HepG2 (cell line): ENCODE data around the gene PSMC5. TPM values are rescaled to one million over a fixed set of nuclear protein-coding genes. Genes with fewer than 3 reads are reported as not detected.
A peak's percentile ranks its signal among the peaks of the same experiment; 100 is the strongest.

Source experiments
- ADNP ChIP-seq: sonication (generic); formaldehyde crosslinking; IDR thresholded peaks from 2 replicates; pipeline ENCODE4 v1.4.0; 2020; ENCODE audit warnings: missing genetic modification reagents
- ATM ChIP-seq: fragments of 450-650 bp; IDR thresholded peaks from 2 replicates; pipeline ENCODE4 v1.7.1; 2017; ENCODE audit warnings: mild to moderate bottlenecking, borderline replicate concordance
- DR1 ChIP-seq: sonication (generic); formaldehyde crosslinking; IDR thresholded peaks from 2 replicates; pipeline ENCODE4 v1.8.0; 2021; ENCODE audit warnings: mild to moderate bottlenecking, missing genetic modification reagents, inconsistent platforms
- GATAD2A ChIP-seq: IDR thresholded peaks from 2 replicates; pipeline ENCODE4 v1.6.1; 2016
- ISX ChIP-seq: sonication (generic); formaldehyde crosslinking; conservative IDR thresholded peaks from 2 replicates; pipeline ENCODE4 v1.5.0; 2020; ENCODE audit warnings: missing genetic modification reagents
- RARG ChIP-seq: sonication (generic); formaldehyde crosslinking; IDR thresholded peaks from 2 replicates; pipeline ENCODE4 v1.4.0; 2020; ENCODE audit warnings: low read depth, mild to moderate bottlenecking, missing genetic modification reagents
- RFXAP ChIP-seq: sonication (generic); formaldehyde crosslinking; IDR thresholded peaks from 2 replicates; pipeline ENCODE4 v1.4.0; 2020; ENCODE audit warnings: missing genetic modification reagents, borderline replicate concordance
- SIX1 ChIP-seq: sonication (generic); formaldehyde crosslinking; IDR thresholded peaks from 2 replicates; pipeline ENCODE4 v1.4.0; 2020; ENCODE audit warnings: missing genetic modification reagents, borderline replicate concordance
- SNAPC2 ChIP-seq: sonication (generic); formaldehyde crosslinking; IDR thresholded peaks from 2 replicates; pipeline ENCODE4 v1.8.1; 2022; ENCODE audit warnings: mild to moderate bottlenecking, missing genetic modification reagents
- SUZ12 ChIP-seq: fragments of 150-350 bp; IDR thresholded peaks from 2 replicates; pipeline ENCODE4 v1.6.1; 2014; ENCODE audit warnings: low read depth, low read length
- TCF7L2 ChIP-seq: IDR thresholded peaks from 2 replicates; pipeline ENCODE4 v1.6.1; 2011; ENCODE audit warnings: mild to moderate bottlenecking, low read depth, low read length, moderate library complexity
- ZBTB25 ChIP-seq: IDR thresholded peaks from 2 replicates; pipeline ENCODE4 v1.6.1; 2018; ENCODE audit warnings: missing genetic modification reagents
- ZBTB8A ChIP-seq: sonication (generic); formaldehyde crosslinking; IDR thresholded peaks from 2 replicates; pipeline ENCODE4 v1.4.0; 2020; ENCODE audit warnings: mild to moderate bottlenecking, low read depth, missing genetic modification reagents, borderline replicate concordance
- ZFP36L2 ChIP-seq: sonication (generic); formaldehyde crosslinking; IDR thresholded peaks from 2 replicates; pipeline ENCODE4 v1.4.0; 2020; ENCODE audit warnings: missing genetic modification reagents
- ZNF20 ChIP-seq: sonication (generic); formaldehyde crosslinking; IDR thresholded peaks from 2 replicates; pipeline ENCODE4 v1.4.0; 2020; ENCODE audit warnings: mild to moderate bottlenecking, moderate library complexity, missing genetic modification reagents
- ZNF512 ChIP-seq: sonication (generic); formaldehyde crosslinking; IDR thresholded peaks from 2 replicates; pipeline ENCODE4 v1.4.0; 2020; ENCODE audit warnings: mild to moderate bottlenecking, missing genetic modification reagents
- ZNF562 ChIP-seq: sonication (generic); formaldehyde crosslinking; IDR thresholded peaks from 2 replicates; pipeline ENCODE4 v1.8.0; 2022; ENCODE audit warnings: missing genetic modification reagents, borderline replicate concordance
- ZNF570 ChIP-seq: sonication (generic); formaldehyde crosslinking; IDR thresholded peaks from 2 replicates; pipeline ENCODE4 v1.4.0; 2020; ENCODE audit warnings: mild to moderate bottlenecking, missing genetic modification reagents, borderline replicate concordance
- ZNF644 ChIP-seq: IDR thresholded peaks from 2 replicates; pipeline ENCODE4 v1.6.1; 2016; ENCODE audit warnings: low read depth
- polyA plus RNA-seq, 8 experiments: library from polyadenylated mRNA; depleted of rRNA in 3 of 8; stranded (reverse) in 7 of 8; unstranded in 1 of 8; fragments of >200 nt; fragmentation: Illumina TruSeq in 4 of 8; extraction: Trizol in 4 of 8; gene quantifications; 2 replicates each; pipeline versions ENCODE4 v1.2.1 to v1.2.3, GENCODE V29; 2011 to 2016; ENCODE audit warnings: low read depth in 4 of 8, missing spikeins in 1 of 8, mixed read lengths in 1 of 8; ENCODE audit not compliant: insufficient read depth in 1 of 8
- total RNA-seq, 5 experiments: library from RNA; depleted of rRNA; stranded (reverse); fragments of >200 nt; fragmentation: Illumina TruSeq; extraction: Trizol; gene quantifications; 2 replicates each; pipeline ENCODE4 v1.2.3, GENCODE V29; 2016; ENCODE audit warnings: low read depth in 1 of 5
- TF ChIP-seq, protein P1 (sequence below): sonication (generic); formaldehyde crosslinking; IDR thresholded peaks from 2 replicates; pipeline ENCODE4 v1.5.0; 2020; ENCODE audit warnings: mild to moderate bottlenecking, missing genetic modification reagents, borderline replicate concordance

Gene PSMC5
- total and polyA plus RNA-seq, 2 of the 13 experiments (the other 11 are each of a cell fraction or from before 2014, with no cell fraction given), result 35.3 to 128 TPM

DNA sequence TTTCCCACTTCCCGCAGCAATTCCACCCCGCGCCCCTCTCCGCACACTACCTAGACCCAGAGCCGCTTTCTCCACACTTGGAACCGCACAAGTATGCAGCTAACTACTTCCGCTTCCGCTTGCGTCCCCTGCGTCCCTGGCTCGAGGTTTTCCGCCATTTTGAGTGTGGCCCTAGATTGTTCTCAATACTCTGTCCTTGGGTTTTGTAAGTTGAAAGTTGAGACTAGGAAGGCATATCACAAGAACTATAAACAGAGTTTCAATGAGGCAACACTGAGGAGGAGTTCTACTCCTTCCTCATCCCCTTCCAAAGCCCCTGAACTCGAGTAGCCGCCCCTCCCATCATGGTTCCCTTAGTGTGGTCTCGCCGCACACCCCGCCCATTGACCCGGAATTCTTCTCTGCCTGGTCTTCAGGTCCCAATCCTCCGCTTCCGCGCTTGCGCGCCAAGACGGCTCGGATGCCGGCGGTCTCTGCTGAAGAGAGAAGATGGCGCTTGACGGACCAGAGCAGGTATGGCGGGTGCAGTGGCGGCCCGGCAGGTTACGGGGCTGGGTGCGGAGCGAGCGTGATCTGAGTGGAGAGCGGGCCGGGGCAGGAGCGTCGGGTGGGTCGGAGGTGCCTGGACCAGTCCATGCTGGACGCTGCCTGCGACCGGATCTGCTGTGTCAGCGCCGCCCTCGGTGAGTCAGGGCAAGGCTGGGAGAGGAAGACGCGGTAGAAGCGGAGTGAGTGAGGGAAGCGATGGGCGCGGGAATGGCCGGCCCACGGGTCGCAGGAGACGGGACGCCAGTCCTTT, at the start of gene PSMC5, which contains the start of gene FTSJ3 (continued):
- TF ChIP-seq ZBTB25 (CRISPR knock-in tag), result peak; percentile 86
- peak; percentile 48; the same call in 1 of the 2 replicates for TF ChIP-seq GATAD2A
- 0 out of 2 replicates have a peak, but pooled peaks have one; percentile 83 for TF ChIP-seq ADNP (CRISPR knock-in tag)
- peak; percentile 64; the same call in 1 of the 2 replicates for TF ChIP-seq ZFP36L2 (CRISPR knock-in tag)
- no peak for TF ChIP-seq ZNF644 (CRISPR knock-in tag)
- no peak for TF ChIP-seq ZNF562 (CRISPR knock-in tag)
- TF ChIP-seq DR1 (CRISPR knock-in tag), result peak; percentile 77
- TF ChIP-seq ZNF512 (CRISPR knock-in tag), result no peak
- no peak for TF ChIP-seq ZNF20 (CRISPR knock-in tag)
- no peak for TF ChIP-seq ATM
- no peak for TF ChIP-seq ISX (CRISPR knock-in tag)
- TF ChIP-seq SIX1, result no peak
- TF ChIP-seq RARG (CRISPR knock-in tag), result peak; percentile 97
- no peak for TF ChIP-seq SNAPC2 (CRISPR knock-in tag)
- no peak for TF ChIP-seq SUZ12
- TF ChIP-seq ZNF570 (CRISPR knock-in tag), result peak; percentile 93; the same call in 1 of the 2 replicates
- no peak; the same call in 1 of the 2 replicates for TF ChIP-seq RFXAP (CRISPR knock-in tag)
- no peak for TF ChIP-seq TCF7L2
- peak; percentile 89 for TF ChIP-seq ZBTB8A (CRISPR knock-in tag)
- TF ChIP-seq, protein P1, sequence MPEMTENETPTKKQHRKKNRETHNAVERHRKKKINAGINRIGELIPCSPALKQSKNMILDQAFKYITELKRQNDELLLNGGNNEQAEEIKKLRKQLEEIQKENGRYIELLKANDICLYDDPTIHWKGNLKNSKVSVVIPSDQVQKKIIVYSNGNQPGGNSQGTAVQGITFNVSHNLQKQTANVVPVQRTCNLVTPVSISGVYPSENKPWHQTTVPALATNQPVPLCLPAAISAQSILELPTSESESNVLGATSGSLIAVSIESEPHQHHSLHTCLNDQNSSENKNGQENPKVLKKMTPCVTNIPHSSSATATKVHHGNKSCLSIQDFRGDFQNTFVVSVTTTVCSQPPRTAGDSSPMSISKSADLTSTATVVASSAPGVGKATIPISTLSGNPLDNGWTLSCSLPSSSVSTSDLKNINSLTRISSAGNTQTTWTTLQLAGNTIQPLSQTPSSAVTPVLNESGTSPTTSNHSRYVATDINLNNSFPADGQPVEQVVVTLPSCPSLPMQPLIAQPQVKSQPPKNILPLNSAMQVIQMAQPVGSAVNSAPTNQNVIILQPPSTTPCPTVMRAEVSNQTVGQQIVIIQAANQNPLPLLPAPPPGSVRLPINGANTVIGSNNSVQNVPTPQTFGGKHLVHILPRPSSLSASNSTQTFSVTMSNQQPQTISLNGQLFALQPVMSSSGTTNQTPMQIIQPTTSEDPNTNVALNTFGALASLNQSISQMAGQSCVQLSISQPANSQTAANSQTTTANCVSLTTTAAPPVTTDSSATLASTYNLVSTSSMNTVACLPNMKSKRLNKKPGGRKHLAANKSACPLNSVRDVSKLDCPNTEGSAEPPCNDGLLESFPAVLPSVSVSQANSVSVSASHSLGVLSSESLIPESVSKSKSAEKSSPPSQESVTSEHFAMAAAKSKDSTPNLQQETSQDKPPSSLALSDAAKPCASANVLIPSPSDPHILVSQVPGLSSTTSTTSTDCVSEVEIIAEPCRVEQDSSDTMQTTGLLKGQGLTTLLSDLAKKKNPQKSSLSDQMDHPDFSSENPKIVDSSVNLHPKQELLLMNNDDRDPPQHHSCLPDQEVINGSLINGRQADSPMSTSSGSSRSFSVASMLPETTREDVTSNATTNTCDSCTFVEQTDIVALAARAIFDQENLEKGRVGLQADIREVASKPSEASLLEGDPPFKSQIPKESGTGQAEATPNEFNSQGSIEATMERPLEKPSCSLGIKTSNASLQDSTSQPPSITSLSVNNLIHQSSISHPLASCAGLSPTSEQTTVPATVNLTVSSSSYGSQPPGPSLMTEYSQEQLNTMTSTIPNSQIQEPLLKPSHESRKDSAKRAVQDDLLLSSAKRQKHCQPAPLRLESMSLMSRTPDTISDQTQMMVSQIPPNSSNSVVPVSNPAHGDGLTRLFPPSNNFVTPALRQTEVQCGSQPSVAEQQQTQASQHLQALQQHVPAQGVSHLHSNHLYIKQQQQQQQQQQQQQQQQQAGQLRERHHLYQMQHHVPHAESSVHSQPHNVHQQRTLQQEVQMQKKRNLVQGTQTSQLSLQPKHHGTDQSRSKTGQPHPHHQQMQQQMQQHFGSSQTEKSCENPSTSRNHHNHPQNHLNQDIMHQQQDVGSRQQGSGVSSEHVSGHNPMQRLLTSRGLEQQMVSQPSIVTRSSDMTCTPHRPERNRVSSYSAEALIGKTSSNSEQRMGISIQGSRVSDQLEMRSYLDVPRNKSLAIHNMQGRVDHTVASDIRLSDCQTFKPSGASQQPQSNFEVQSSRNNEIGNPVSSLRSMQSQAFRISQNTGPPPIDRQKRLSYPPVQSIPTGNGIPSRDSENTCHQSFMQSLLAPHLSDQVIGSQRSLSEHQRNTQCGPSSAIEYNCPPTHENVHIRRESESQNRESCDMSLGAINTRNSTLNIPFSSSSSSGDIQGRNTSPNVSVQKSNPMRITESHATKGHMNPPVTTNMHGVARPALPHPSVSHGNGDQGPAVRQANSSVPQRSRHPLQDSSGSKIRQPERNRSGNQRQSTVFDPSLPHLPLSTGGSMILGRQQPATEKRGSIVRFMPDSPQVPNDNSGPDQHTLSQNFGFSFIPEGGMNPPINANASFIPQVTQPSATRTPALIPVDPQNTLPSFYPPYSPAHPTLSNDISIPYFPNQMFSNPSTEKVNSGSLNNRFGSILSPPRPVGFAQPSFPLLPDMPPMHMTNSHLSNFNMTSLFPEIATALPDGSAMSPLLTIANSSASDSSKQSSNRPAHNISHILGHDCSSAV (CRISPR knock-in tag), result no peak
